HepG2 (cell line): Measurements from ENCODE around the gene CPT1B. TPM values are rescaled to one million over a fixed set of nuclear protein-coding genes. Genes with fewer than 3 reads are reported as not detected.
A peak's percentile ranks its signal among the peaks of the same experiment; 100 is the strongest.

Source experiments
- HDAC2 ChIP-seq: sonication (generic); formaldehyde crosslinking; IDR thresholded peaks from 2 replicates; pipeline ENCODE4 v1.4.0; 2020; ENCODE audit warnings: missing genetic modification reagents
- HNRNPUL1 ChIP-seq: fragments of 200-400 bp; formaldehyde crosslinking; IDR thresholded peaks from 2 replicates; pipeline ENCODE4 v1.6.1; 2017; ENCODE audit warnings: low read depth, mild to moderate bottlenecking, low read length, moderate library complexity
- IRF2 ChIP-seq: IDR thresholded peaks from 2 replicates; pipeline ENCODE4 v1.6.1; 2018; ENCODE audit warnings: missing genetic modification reagents, missing compliant biosample characterization
- KLF11 ChIP-seq: IDR thresholded peaks from 2 replicates; pipeline ENCODE4 v1.6.1; 2016; ENCODE audit warnings: missing compliant biosample characterization
- LCORL ChIP-seq, 2 experiments: fragments of 450-650 bp in 1 of 2; sonication (generic) in 1 of 2; formaldehyde crosslinking in 1 of 2; IDR thresholded peaks; 2 replicates each; pipeline versions ENCODE4 v1.5.0 to v1.6.1; 2017 to 2020; ENCODE audit warnings: antibody characterized with exemption in 1 of 2, missing genetic modification reagents in 1 of 2
- RBM22 ChIP-seq: fragments of 200-400 bp; formaldehyde crosslinking; optimal IDR thresholded peaks from 2 replicates; pipeline ENCODE3; 2017; ENCODE audit warnings: mild to moderate bottlenecking, low read length, moderate library complexity
- RELA ChIP-seq: sonication (generic); formaldehyde crosslinking; IDR thresholded peaks from 2 replicates; pipeline ENCODE4 v1.4.0; 2020; ENCODE audit warnings: missing genetic modification reagents
- ZFP41 ChIP-seq: sonication (generic); formaldehyde crosslinking; IDR thresholded peaks from 2 replicates; pipeline ENCODE4 v1.4.0; 2020; ENCODE audit warnings: mild to moderate bottlenecking, missing genetic modification reagents, borderline replicate concordance
- ZMYM2 ChIP-seq: sonication (generic); formaldehyde crosslinking; IDR thresholded peaks from 2 replicates; pipeline ENCODE4 v1.8.0; 2022; ENCODE audit warnings: mild to moderate bottlenecking, missing genetic modification reagents
- ZNF614 ChIP-seq: IDR thresholded peaks from 2 replicates; pipeline ENCODE4 v1.6.1; 2018; ENCODE audit warnings: missing biosample characterization, missing genetic modification reagents, inconsistent platforms, borderline replicate concordance
- ZSCAN9 ChIP-seq: IDR thresholded peaks from 2 replicates; pipeline ENCODE4 v1.6.1; 2016; ENCODE audit warnings: borderline replicate concordance
- polyA plus RNA-seq, 8 experiments: library from polyadenylated mRNA; depleted of rRNA in 3 of 8; stranded (reverse) in 7 of 8; unstranded in 1 of 8; fragments of >200 nt; fragmentation: Illumina TruSeq in 4 of 8; extraction: Trizol in 4 of 8; gene quantifications; 2 replicates each; pipeline versions ENCODE4 v1.2.1 to v1.2.3, GENCODE V29; 2011 to 2016; ENCODE audit warnings: low read depth in 4 of 8, missing spikeins in 1 of 8, mixed read lengths in 1 of 8; ENCODE audit not compliant: insufficient read depth in 1 of 8
- total RNA-seq, 5 experiments: library from RNA; depleted of rRNA; stranded (reverse); fragments of >200 nt; fragmentation: Illumina TruSeq; extraction: Trizol; gene quantifications; 2 replicates each; pipeline ENCODE4 v1.2.3, GENCODE V29; 2016; ENCODE audit warnings: low read depth in 1 of 5
- TF ChIP-seq, protein P1 (sequence below): sonication (generic); formaldehyde crosslinking; conservative IDR thresholded peaks from 2 replicates; pipeline ENCODE4 v1.5.0; 2020; ENCODE audit warnings: missing genetic modification reagents
- TF ChIP-seq, protein P2 (sequence below): sonication (generic); formaldehyde crosslinking; IDR thresholded peaks from 2 replicates; pipeline ENCODE4 v1.4.0; 2020; ENCODE audit warnings: missing genetic modification reagents, borderline replicate concordance
- TF ChIP-seq, protein P3 (sequence below): sonication (generic); formaldehyde crosslinking; IDR thresholded peaks from 2 replicates; pipeline ENCODE4 v1.4.0; 2020; ENCODE audit warnings: missing genetic modification reagents, borderline replicate concordance
- TF ChIP-seq, protein P4 (sequence below): sonication (generic); formaldehyde crosslinking; conservative IDR thresholded peaks from 2 replicates; pipeline ENCODE4 v1.4.0; 2020; ENCODE audit warnings: missing genetic modification reagents
- TF ChIP-seq, protein P5 (sequence below): sonication (generic); formaldehyde crosslinking; IDR thresholded peaks from 2 replicates; pipeline ENCODE4 v1.8.1; 2023; ENCODE audit warnings: mild to moderate bottlenecking, missing genetic modification reagents, borderline replicate concordance

The CPT1B gene
- total and polyA plus RNA-seq, 2 of the 13 experiments (the other 11 are each of a cell fraction or from before 2014, with no cell fraction given), result 9.2 to 19.5 TPM

DNA sequence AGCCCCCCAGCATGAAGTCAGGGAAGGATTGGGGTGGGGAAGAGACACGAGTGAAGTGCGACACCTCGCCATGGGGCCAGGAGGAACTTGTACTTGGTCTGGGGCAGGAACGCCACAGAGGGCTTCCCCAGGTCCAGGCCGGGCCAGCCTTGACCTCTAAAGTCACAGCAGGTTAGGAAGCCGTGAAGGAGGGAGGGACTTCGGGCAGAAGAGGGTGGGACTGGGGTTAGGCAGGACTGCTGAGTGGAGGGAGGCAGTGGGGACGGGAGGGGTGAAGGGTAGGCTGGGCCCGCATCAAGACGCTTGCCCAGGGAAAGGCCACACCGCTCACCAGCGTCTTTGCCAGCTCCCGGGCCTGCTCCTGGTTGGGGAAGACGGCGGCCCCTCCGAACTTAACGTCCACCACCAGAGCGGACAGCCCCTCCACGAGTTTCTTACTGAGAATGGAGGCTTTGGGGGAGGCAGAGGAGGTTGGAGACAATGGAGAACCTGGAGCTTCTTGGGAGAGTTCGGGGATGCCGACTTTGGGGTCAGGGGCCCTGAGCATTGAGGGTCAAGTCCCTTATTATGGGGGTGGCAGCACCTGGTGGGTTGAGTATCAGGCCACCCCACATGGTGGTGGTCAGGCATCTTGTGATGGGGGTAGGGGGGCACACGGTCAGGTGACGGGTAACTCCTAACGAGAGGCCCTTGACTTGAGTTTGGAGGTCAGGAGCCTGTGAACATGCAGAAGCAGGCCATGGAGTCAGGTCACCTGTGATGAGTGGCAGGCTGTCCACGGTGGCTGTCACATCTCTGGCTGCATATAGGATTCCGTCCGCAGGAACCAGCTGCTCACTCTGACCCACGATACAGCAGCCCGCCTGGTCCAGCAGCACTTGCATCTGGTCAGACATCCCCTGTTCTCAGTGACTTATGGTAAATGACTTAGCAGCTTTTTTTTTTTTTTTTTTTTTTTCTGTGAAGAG lies 51.1 kb downstream of the CPT1B start (continued):
- TF ChIP-seq, protein P1, sequence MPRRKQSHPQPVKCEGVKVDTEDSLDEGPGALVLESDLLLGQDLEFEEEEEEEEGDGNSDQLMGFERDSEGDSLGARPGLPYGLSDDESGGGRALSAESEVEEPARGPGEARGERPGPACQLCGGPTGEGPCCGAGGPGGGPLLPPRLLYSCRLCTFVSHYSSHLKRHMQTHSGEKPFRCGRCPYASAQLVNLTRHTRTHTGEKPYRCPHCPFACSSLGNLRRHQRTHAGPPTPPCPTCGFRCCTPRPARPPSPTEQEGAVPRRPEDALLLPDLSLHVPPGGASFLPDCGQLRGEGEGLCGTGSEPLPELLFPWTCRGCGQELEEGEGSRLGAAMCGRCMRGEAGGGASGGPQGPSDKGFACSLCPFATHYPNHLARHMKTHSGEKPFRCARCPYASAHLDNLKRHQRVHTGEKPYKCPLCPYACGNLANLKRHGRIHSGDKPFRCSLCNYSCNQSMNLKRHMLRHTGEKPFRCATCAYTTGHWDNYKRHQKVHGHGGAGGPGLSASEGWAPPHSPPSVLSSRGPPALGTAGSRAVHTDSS (CRISPR knock-in tag), result no peak
- TF ChIP-seq ZFP41 (CRISPR knock-in tag) (no peak), ZSCAN9 (CRISPR knock-in tag) (no peak), HDAC2 (CRISPR knock-in tag) (peak; percentile 32; the same call in 1 of the 2 replicates), RBM22 (peak; percentile 34), ZNF614 (no peak), HNRNPUL1 (no peak), IRF2 (CRISPR knock-in tag) (peak; percentile 63; the same call in 1 of the 2 replicates), LCORL (IDR thresholded peaks at IDR 0.05) (no peak), LCORL (CRISPR knock-in tag; IDR thresholded peaks at IDR 0.05) (peak; percentile 30; the same call in 1 of the 2 replicates), ZMYM2 (no peak), RELA (no peak), KLF11 (CRISPR knock-in tag) (peak; percentile 73; the same call in 1 of the 2 replicates)
- TF ChIP-seq, protein P2, sequence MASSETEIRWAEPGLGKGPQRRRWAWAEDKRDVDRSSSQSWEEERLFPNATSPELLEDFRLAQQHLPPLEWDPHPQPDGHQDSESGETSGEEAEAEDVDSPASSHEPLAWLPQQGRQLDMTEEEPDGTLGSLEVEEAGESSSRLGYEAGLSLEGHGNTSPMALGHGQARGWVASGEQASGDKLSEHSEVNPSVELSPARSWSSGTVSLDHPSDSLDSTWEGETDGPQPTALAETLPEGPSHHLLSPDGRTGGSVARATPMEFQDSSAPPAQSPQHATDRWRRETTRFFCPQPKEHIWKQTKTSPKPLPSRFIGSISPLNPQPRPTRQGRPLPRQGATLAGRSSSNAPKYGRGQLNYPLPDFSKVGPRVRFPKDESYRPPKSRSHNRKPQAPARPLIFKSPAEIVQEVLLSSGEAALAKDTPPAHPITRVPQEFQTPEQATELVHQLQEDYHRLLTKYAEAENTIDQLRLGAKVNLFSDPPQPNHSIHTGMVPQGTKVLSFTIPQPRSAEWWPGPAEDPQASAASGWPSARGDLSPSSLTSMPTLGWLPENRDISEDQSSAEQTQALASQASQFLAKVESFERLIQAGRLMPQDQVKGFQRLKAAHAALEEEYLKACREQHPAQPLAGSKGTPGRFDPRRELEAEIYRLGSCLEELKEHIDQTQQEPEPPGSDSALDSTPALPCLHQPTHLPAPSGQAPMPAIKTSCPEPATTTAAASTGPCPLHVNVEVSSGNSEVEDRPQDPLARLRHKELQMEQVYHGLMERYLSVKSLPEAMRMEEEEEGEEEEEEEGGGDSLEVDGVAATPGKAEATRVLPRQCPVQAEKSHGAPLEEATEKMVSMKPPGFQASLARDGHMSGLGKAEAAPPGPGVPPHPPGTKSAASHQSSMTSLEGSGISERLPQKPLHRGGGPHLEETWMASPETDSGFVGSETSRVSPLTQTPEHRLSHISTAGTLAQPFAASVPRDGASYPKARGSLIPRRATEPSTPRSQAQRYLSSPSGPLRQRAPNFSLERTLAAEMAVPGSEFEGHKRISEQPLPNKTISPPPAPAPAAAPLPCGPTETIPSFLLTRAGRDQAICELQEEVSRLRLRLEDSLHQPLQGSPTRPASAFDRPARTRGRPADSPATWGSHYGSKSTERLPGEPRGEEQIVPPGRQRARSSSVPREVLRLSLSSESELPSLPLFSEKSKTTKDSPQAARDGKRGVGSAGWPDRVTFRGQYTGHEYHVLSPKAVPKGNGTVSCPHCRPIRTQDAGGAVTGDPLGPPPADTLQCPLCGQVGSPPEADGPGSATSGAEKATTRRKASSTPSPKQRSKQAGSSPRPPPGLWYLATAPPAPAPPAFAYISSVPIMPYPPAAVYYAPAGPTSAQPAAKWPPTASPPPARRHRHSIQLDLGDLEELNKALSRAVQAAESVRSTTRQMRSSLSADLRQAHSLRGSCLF (CRISPR knock-in tag), result no peak
- TF ChIP-seq, protein P3, sequence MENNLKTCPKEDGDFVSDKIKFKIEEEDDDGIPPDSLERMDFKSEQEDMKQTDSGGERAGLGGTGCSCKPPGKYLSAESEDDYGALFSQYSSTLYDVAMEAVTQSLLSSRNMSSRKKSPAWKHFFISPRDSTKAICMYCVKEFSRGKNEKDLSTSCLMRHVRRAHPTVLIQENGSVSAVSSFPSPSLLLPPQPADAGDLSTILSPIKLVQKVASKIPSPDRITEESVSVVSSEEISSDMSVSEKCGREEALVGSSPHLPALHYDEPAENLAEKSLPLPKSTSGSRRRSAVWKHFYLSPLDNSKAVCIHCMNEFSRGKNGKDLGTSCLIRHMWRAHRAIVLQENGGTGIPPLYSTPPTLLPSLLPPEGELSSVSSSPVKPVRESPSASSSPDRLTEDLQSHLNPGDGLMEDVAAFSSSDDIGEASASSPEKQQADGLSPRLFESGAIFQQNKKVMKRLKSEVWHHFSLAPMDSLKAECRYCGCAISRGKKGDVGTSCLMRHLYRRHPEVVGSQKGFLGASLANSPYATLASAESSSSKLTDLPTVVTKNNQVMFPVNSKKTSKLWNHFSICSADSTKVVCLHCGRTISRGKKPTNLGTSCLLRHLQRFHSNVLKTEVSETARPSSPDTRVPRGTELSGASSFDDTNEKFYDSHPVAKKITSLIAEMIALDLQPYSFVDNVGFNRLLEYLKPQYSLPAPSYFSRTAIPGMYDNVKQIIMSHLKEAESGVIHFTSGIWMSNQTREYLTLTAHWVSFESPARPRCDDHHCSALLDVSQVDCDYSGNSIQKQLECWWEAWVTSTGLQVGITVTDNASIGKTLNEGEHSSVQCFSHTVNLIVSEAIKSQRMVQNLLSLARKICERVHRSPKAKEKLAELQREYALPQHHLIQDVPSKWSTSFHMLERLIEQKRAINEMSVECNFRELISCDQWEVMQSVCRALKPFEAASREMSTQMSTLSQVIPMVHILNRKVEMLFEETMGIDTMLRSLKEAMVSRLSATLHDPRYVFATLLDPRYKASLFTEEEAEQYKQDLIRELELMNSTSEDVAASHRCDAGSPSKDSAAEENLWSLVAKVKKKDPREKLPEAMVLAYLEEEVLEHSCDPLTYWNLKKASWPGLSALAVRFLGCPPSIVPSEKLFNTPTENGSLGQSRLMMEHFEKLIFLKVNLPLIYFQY, result peak; percentile 83; the same call in 1 of the 2 replicates
- TF ChIP-seq, protein P4, sequence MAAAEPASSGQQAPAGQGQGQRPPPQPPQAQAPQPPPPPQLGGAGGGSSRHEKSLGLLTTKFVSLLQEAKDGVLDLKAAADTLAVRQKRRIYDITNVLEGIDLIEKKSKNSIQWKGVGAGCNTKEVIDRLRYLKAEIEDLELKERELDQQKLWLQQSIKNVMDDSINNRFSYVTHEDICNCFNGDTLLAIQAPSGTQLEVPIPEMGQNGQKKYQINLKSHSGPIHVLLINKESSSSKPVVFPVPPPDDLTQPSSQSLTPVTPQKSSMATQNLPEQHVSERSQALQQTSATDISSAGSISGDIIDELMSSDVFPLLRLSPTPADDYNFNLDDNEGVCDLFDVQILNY (CRISPR knock-in tag), result no peak
- TF ChIP-seq, protein P5, sequence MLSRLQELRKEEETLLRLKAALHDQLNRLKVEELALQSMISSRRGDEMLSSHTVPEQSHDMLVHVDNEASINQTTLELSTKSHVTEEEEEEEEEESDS, result no peak
